Measurements from ENCODE around the gene NPR2. TPM values are rescaled to one million over a fixed set of nuclear protein-coding genes. Genes with fewer than 3 reads are reported as not detected.

The NPR2 gene
- polyA plus RNA-seq, 2 of the 4 experiments (the other 2 are of a cell fraction) = 7.8 to 18.8 TPM

GRCh38 chr9:35832814-35833213, 41.4 kb downstream of the NPR2 start:
- Histone ChIP-seq H3K4me2 (no peak overlapping the region), H3K4me3 (no peak overlapping the region), H3K27ac (no peak overlapping the region), H3K4me1 (peaks cover 4% of the 10 kb centered on the region; the same call in 2 of the 3 replicates), H3K9me3 (no peaks in the 10 kb centered on the region)
- 73% methylated on average over 5 of the region's 5 CpGs for WGBS (ENCODE audit: missing lambda C conversion rate)
- FAIRE-seq (no peak), DNase-seq (ENCODE audit: low read depth in 1 of 2, low spot score in 1 of 2) (no peak), ATAC-seq (no peak)
- TF ChIP-seq HMGXB4 (CRISPR knock-in tag; IDR thresholded peaks at IDR 0.05; ENCODE audit: borderline replicate concordance) (no peak), MYC (IDR thresholded peaks at IDR 0.05; ENCODE audit: borderline replicate concordance, low read length) (no peak), E2F6 (IDR thresholded peaks at IDR 0.05; ENCODE audit: borderline replicate concordance, low read depth) (no peak), EHMT2 (IDR thresholded peaks at IDR 0.05; ENCODE audit: low read depth) (no peak), HOXA7 (CRISPR knock-in tag; IDR thresholded peaks at IDR 0.05) (no peak), HES2 (IDR thresholded peaks at IDR 0.05) (no peak), TFCP2L1 (CRISPR knock-in tag; IDR thresholded peaks at IDR 0.05) (no peak), BHLHE40 (IDR thresholded peaks at IDR 0.05; ENCODE audit: low read depth, low read length) (no peak), MAZ (IDR thresholded peaks at IDR 0.05; ENCODE audit: borderline replicate concordance, low read depth, low read length) (no peak), CBX8 (IDR thresholded peaks at IDR 0.05) (no peak), RARB (CRISPR knock-in tag; IDR thresholded peaks at IDR 0.05) (no peak), ZSCAN20 (CRISPR knock-in tag; IDR thresholded peaks at IDR 0.05) (no peak), NPAS2 (CRISPR knock-in tag; IDR thresholded peaks at IDR 0.05; ENCODE audit: borderline replicate concordance) (no peak), RNF2 (IDR thresholded peaks at IDR 0.05; ENCODE audit: borderline replicate concordance, low read depth) (no peak), SREBF2 (IDR thresholded peaks at IDR 0.05) (no peak), KDM5A (IDR thresholded peaks at IDR 0.05) (no peak), FOSL2 (IDR thresholded peaks at IDR 0.05) (no peak), FOSL2 (CRISPR knock-in tag; IDR thresholded peaks at IDR 0.05) (no peak), USF2 (IDR thresholded peaks at IDR 0.05) (no peak)
- ChIA-PET POLR2A (no interaction called here), CTCF (interaction anchor here (0.7 to 3.7 kb wide), 7 partner anchors 9 to 78 kb away, joined by 3 to 14 read pairs (median 6); no protein-coding TSS in a partner anchor)

GRCh38 chr9:35834260-35835215, 43.1 kb downstream of the NPR2 start:
- ATAC-seq = no peak
- ChIA-PET POLR2A (interaction anchor here (1.2 kb wide), 1 partner anchor 20 kb away, joined by 4 read pairs; the partner anchor contains the start of gene HINT2), CTCF (interaction anchor here (0.6 to 9.2 kb wide), 5 partner anchors 8 to 48 kb away, joined by 3 to 59 read pairs (median 8); partner anchors contain the start of genes FAM221B and TMEM8B)
- DNase-seq (ENCODE audit: low read depth in 1 of 2, low spot score in 1 of 2) = no peak
- peaks cover 4% of the 10 kb centered on the region; the same call in 2 of the 3 replicates for H3K4me1 ChIP-seq
- WGBS (ENCODE audit: missing lambda C conversion rate) = 87% methylated on average over 14 of the region's 14 CpGs
- no peak for FAIRE-seq
- H3K4me3 ChIP-seq = no peak overlapping the region
- no peak overlapping the region for H3K27ac ChIP-seq
- TF ChIP-seq KDM5A (IDR thresholded peaks at IDR 0.05) = no peak
- no peak for TF ChIP-seq CBX8 (IDR thresholded peaks at IDR 0.05)
- no peak for TF ChIP-seq ZNF302 (CRISPR knock-in tag; IDR thresholded peaks at IDR 0.05)
- no peak for TF ChIP-seq ZSCAN20 (CRISPR knock-in tag; IDR thresholded peaks at IDR 0.05)
- TF ChIP-seq BHLHE40 (IDR thresholded peaks at IDR 0.05; ENCODE audit: low read depth, low read length) = no peak
- no peak for TF ChIP-seq KDM1A (IDR thresholded peaks at IDR 0.05; ENCODE audit: low read depth)
- H3K9me3 ChIP-seq = no peaks in the 10 kb centered on the region
- H3K4me2 ChIP-seq = no peak overlapping the region

Data from A549 (cell line).